DND-41 (cell line): ENCODE results near the gene CERKL.

Experiments
- ATAC-seq: fragments of 200-7000 bp; cut with Tn5 transposase; 3 replicates; pipeline ENCODE4 v1.9.1; 2021; ENCODE audit warnings: low read depth; ENCODE audit not compliant: insufficient read depth
- DNase-seq: peaks from one replicate; pipeline ENCODE4 v3.0.0-alpha.2; 2020
- H2AFZ ChIP-seq: 2 replicates; pipeline ENCODE4 v1.6.0; 2012; ENCODE audit warnings: low read depth, low read length
- H3K27ac ChIP-seq: 2 replicates; pipeline ENCODE4 v1.5.1; 2012; ENCODE audit warnings: low read length, inconsistent platforms
- H3K27me3 ChIP-seq: fragments of 200-600 bp; sonication (generic); 2 replicates; pipeline ENCODE4 v1.6.0; 2012; ENCODE audit warnings: low read length, mild to moderate bottlenecking, inconsistent platforms; ENCODE audit not compliant: insufficient read depth, poor library complexity
- H3K36me3 ChIP-seq: 2 replicates; pipeline ENCODE4 v1.5.1; 2012; ENCODE audit warnings: low read length, inconsistent platforms; ENCODE audit not compliant: insufficient read depth
- H3K4me1 ChIP-seq: 2 replicates; pipeline ENCODE4 v1.5.1; 2012; ENCODE audit warnings: mild to moderate bottlenecking, low read length; ENCODE audit not compliant: insufficient read depth
- H3K4me2 ChIP-seq: 2 replicates; pipeline ENCODE4 v1.6.0; 2012; ENCODE audit warnings: mild to moderate bottlenecking, moderate library complexity, low read length, inconsistent platforms; ENCODE audit not compliant: insufficient read depth
- H3K4me3 ChIP-seq, 2 experiments: fragments of 200-600 bp in 1 of 2; shearing (Covaris generic) in 1 of 2; 2 replicates each; pipeline ENCODE4 v1.5.1; 2012 to 2016; ENCODE audit warnings: inconsistent platforms in 2 of 2, low read length in 2 of 2, mild to moderate bottlenecking in 2 of 2, low read depth in 1 of 2, moderate library complexity in 1 of 2
- H3K79me2 ChIP-seq: 2 replicates; pipeline ENCODE4 v1.6.0; 2012; ENCODE audit warnings: low read length, inconsistent platforms; ENCODE audit not compliant: insufficient read depth
- H3K9ac ChIP-seq: 2 replicates; pipeline ENCODE4 v1.6.0; 2012; ENCODE audit warnings: low read depth, mild to moderate bottlenecking, inconsistent platforms, low read length, moderate library complexity
- H3K9me3 ChIP-seq: 2 replicates; pipeline ENCODE4 v1.5.1; 2012; ENCODE audit warnings: low read length, moderate library complexity, mild to moderate bottlenecking, inconsistent platforms; ENCODE audit not compliant: insufficient read depth, severe bottlenecking
- H4K20me1 ChIP-seq: 2 replicates; pipeline ENCODE4 v1.6.0; 2012; ENCODE audit warnings: low read length; ENCODE audit not compliant: insufficient read depth
- EZH2 ChIP-seq: IDR thresholded peaks from 3 replicates; pipeline ENCODE4 v1.6.1; 2012; ENCODE audit warnings: borderline replicate concordance, low read depth, mild to moderate bottlenecking, moderate library complexity, low read length, inconsistent platforms; ENCODE audit not compliant: severe bottlenecking
- TF ChIP-seq, protein P1 (sequence below): IDR thresholded peaks from 2 replicates; pipeline ENCODE4 v1.5.1; 2012; ENCODE audit warnings: borderline replicate concordance, low read length, moderate library complexity, mild to moderate bottlenecking; ENCODE audit not compliant: poor library complexity, severe bottlenecking; ENCODE audit errors: extremely low read depth

The CERKL gene

DNA sequence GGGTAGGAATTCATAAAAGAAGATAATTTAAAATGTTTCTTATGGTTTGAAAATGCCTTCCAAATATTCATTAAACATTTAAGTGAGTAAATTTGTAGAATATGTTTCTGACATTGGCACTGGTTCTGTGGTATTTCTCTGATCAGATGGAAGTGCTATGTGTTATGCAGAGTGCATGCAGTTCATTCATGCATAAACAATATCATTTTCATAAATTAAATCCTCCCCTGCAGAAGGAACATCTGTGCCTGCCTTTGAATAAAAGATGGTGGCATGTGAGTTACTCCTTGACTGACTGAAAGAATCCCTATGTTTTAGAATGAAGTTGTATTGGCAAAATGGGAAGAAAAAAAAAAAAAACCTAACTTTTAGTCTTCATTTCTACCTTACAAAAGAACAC lies 17.6 kb upstream of the CERKL start:
- Histone ChIP-seq H3K79me2 (no peaks in the 10 kb centered on the region), H3K27ac (no peak overlapping the region), H3K4me1 (no peaks in the 10 kb centered on the region), H3K9ac (no peak overlapping the region), H3K4me3 (no peak overlapping the region), H3K9me3 (no peaks in the 10 kb centered on the region), H3K27me3 (peaks cover 5% of the 10 kb centered on the region), H3K4me2 (no peak overlapping the region), H3K36me3 (no peaks in the 10 kb centered on the region), H2AFZ (no peak overlapping the region), H4K20me1 (no peaks in the 10 kb centered on the region)
- DNase-seq (no peak), ATAC-seq (no peak)
- TF ChIP-seq EZH2, result no peak
- TF ChIP-seq, protein P1, sequence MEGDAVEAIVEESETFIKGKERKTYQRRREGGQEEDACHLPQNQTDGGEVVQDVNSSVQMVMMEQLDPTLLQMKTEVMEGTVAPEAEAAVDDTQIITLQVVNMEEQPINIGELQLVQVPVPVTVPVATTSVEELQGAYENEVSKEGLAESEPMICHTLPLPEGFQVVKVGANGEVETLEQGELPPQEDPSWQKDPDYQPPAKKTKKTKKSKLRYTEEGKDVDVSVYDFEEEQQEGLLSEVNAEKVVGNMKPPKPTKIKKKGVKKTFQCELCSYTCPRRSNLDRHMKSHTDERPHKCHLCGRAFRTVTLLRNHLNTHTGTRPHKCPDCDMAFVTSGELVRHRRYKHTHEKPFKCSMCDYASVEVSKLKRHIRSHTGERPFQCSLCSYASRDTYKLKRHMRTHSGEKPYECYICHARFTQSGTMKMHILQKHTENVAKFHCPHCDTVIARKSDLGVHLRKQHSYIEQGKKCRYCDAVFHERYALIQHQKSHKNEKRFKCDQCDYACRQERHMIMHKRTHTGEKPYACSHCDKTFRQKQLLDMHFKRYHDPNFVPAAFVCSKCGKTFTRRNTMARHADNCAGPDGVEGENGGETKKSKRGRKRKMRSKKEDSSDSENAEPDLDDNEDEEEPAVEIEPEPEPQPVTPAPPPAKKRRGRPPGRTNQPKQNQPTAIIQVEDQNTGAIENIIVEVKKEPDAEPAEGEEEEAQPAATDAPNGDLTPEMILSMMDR, result no peak

DNA sequence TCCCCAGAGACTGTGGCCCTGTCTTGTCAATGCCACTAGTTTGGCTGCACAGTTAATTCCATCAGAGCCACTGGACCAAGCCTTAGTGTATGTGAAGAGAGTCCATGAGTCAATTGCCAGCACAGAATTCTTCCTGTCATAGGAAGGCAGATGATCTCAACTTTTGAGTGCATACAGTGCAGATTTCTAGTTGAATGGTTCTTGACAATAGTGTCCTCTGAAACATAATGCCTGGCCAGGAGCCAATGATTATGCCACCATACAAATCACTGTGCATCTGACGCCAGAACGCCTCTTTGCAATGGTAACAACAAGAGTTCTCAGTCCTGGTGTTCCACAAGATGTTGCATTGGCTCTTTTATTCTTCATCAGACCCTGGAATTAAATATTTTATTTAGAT lies 16.3 kb upstream of the CERKL start:
- ATAC-seq, result no peak
- no peak overlapping the region for H3K9ac ChIP-seq
- H3K9me3 ChIP-seq, result no peaks in the 10 kb centered on the region
- no peak for DNase-seq
- H3K27me3 ChIP-seq, result peaks cover 5% of the 10 kb centered on the region
- H3K4me1 ChIP-seq, result no peaks in the 10 kb centered on the region
- H3K79me2 ChIP-seq, result no peaks in the 10 kb centered on the region
- no peaks in the 10 kb centered on the region for H4K20me1 ChIP-seq
- H2AFZ ChIP-seq, result no peak overlapping the region
- TF ChIP-seq, protein P1, result no peak
- TF ChIP-seq EZH2, result no peak
- no peak overlapping the region for H3K4me2 ChIP-seq
- no peak overlapping the region for H3K4me3 ChIP-seq
- H3K27ac ChIP-seq, result no peak overlapping the region
- H3K36me3 ChIP-seq, result no peaks in the 10 kb centered on the region

DNA sequence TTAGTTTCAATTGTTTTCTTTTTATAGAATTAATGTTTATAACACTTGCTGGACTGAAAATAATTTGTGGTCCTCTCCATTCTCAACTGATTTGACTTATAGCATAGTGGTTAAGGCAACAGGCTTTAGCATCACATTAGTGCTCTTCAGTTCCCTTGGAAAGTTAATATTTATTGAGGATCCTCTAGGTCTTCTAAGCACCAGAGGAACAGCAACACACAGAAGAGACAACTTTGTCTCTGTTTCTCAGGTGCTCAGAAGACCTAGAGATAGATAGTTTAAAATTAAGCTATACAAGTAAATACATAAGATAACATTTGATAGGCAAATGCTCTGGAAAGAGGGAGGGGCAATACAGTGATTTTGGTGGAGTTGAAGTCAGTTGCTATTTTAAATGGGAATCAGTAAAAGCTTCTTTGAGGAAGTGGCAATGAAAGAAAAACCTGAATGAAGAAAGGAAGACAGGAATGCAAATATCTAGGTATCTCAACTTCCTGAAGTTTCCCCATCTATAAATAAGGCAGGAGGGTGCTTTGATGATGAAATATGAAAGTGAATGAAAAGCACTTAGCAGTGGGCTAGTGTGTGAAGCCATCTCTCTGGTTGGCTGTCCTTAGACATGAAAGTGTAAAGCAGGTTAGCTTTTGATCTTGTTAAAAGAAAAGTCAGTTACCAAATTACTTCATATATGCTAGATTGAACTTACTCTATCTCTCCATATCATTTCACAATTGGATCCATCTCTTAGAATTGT lies 15.5 kb upstream of the CERKL start:
- Histone ChIP-seq H3K36me3 (no peaks in the 10 kb centered on the region), H3K9me3 (no peaks in the 10 kb centered on the region), H3K4me1 (no peaks in the 10 kb centered on the region), H3K79me2 (no peaks in the 10 kb centered on the region), H3K9ac (no peak overlapping the region), H4K20me1 (no peaks in the 10 kb centered on the region), H3K4me2 (no peak overlapping the region), H2AFZ (no peak overlapping the region), H3K4me3 (no peak overlapping the region), H3K27me3 (peaks cover 5% of the 10 kb centered on the region), H3K27ac (no peak overlapping the region)
- ATAC-seq (peak; percentile 69), DNase-seq (no peak)
- TF ChIP-seq EZH2, result no peak
- TF ChIP-seq, protein P1, result no peak
